GM12878 (cell line): ENCODE measurements around the gene HLTF. TPM values are rescaled to one million over a fixed set of nuclear protein-coding genes. Genes with fewer than 3 reads are reported as not detected.

ENCODE experiments used
- ATAC-seq: fragments of 200-7000 bp; cut with Tn5 transposase; 3 replicates; pipeline ENCODE4 v1.9.1; 2020; ENCODE audit warnings: mild to moderate bottlenecking, moderate library complexity
- BruUV-seq: library from RNA; stranded (reverse); fragments of 400-500 nt; replicated peaks from 2 replicates; lab custom pipeline; 2021; lab: Mats Ljungman, UMichigan
- CTCF ChIA-PET: fragments of 300-600 bp; sonication (Branson Sonifier 250); formaldehyde crosslinking; extraction: SDS; loops from one replicate; lab custom pipeline; 2021; ENCODE audit warnings: inconsistent platforms; lab: Yijun Ruan, JAX
- POLR2A ChIA-PET: fragments of 350-600 bp; formaldehyde crosslinking; extraction: SDS; loops from one replicate; lab custom pipeline; 2021; ENCODE audit warnings: inconsistent platforms; lab: Charles Lee
- RAD21 ChIA-PET: fragments of 300-600 bp; sonication (Branson Sonifier 250); formaldehyde crosslinking; loops from one replicate; lab custom pipeline; 2023; ENCODE audit warnings: antibody characterized with exemption; ENCODE audit not compliant: unreplicated experiment; lab: Charles Lee
- SMC1A ChIA-PET: fragments of 300-600 bp; sonication (Branson Sonifier 250); formaldehyde crosslinking; loops from one replicate; lab custom pipeline; 2023; ENCODE audit not compliant: unreplicated experiment, uncharacterized antibody; lab: Charles Lee
- DNase-seq: peaks from one replicate; pipeline ENCODE4 v3.0.0-alpha.2; 2011; ENCODE audit warnings: low read depth, low spot score
- FAIRE-seq: peaks from 3 replicates; lab custom pipeline; 2011; peaks lifted over from hg19 to GRCh38; lab: Jason Lieb, UNC
- H2AFZ ChIP-seq: 2 replicates; pipeline ENCODE4 v1.6.0; 2011; ENCODE audit warnings: low read depth, low read length, control low read depth; ENCODE audit not compliant: control insufficient read depth
- H3K27ac ChIP-seq: 2 replicates; pipeline ENCODE4 v1.5.1; 2011; ENCODE audit warnings: control low read depth; ENCODE audit not compliant: control insufficient read depth, insufficient read depth
- H3K27me3 ChIP-seq, 2 experiments: replicated peaks in 1 of 2; 2 replicates each; pipeline versions ENCODE4 v1.6.0 to v1.6.1; 2011; ENCODE audit warnings: low read length in 1 of 2; ENCODE audit not compliant: control insufficient read depth in 2 of 2, insufficient read depth in 2 of 2
- H3K36me3 ChIP-seq, 2 experiments: 2 replicates each; pipeline ENCODE4 v1.5.1; 2011; ENCODE audit warnings: low read length in 1 of 2; ENCODE audit not compliant: control insufficient read depth in 2 of 2, insufficient read depth in 2 of 2
- H3K4me1 ChIP-seq: 2 replicates; pipeline ENCODE4 v1.6.1; 2011; ENCODE audit warnings: mild to moderate bottlenecking, low read length, moderate library complexity, mixed read lengths; ENCODE audit not compliant: control insufficient read depth, insufficient read depth
- H3K4me2 ChIP-seq: 2 replicates; pipeline ENCODE4 v1.6.0; 2011; ENCODE audit warnings: control low read depth; ENCODE audit not compliant: control insufficient read depth, insufficient read depth
- H3K4me3 ChIP-seq: fragments of 200-600 bp; sonication (generic); 2 replicates; pipeline ENCODE4 v1.5.1; 2016
- H3K79me2 ChIP-seq: 2 replicates; pipeline ENCODE4 v1.6.0; 2011; ENCODE audit warnings: low read length; ENCODE audit not compliant: control insufficient read depth, insufficient read depth
- H3K9ac ChIP-seq: 2 replicates; pipeline ENCODE4 v1.8.0; 2011; ENCODE audit warnings: low read length, control low read depth, mixed read lengths; ENCODE audit not compliant: control insufficient read depth, insufficient read depth
- H3K9me3 ChIP-seq: replicated peaks from 3 replicates; pipeline ENCODE4 v1.5.1; 2011; ENCODE audit warnings: mild to moderate bottlenecking, low read length; ENCODE audit not compliant: control insufficient read depth, insufficient read depth
- H4K20me1 ChIP-seq: 2 replicates; pipeline ENCODE4 v1.6.0; 2011; ENCODE audit not compliant: control insufficient read depth, insufficient read depth
- BCL3 ChIP-seq: IDR thresholded peaks from 2 replicates; pipeline ENCODE4 v1.6.1; 2011; ENCODE audit warnings: borderline replicate concordance, low read depth, mild to moderate bottlenecking, moderate library complexity, low read length; ENCODE audit not compliant: insufficient read depth, poor library complexity, severe bottlenecking
- CBX3 ChIP-seq: fragments of 200-600 bp; sonication (generic); IDR thresholded peaks from 2 replicates; pipeline ENCODE4 v1.6.1; 2016; ENCODE audit warnings: low read depth, borderline replicate concordance
- FOXM1 ChIP-seq: IDR thresholded peaks from 2 replicates; pipeline ENCODE4 v1.6.1; 2012; ENCODE audit warnings: low read depth, mild to moderate bottlenecking, inconsistent platforms, low read length, moderate library complexity
- HDGF ChIP-seq: fragments of 450-650 bp; IDR thresholded peaks from 2 replicates; pipeline ENCODE4 v1.6.1; 2016; ENCODE audit warnings: antibody characterized with exemption
- IKZF2 ChIP-seq, 2 experiments: fragments of 450-650 bp; IDR thresholded peaks; 2 replicates each; pipeline ENCODE4 v1.6.1; 2017; ENCODE audit warnings: mild to moderate bottlenecking in 2 of 2, moderate library complexity in 2 of 2
- NR2C1 ChIP-seq: fragments of 450-650 bp; IDR thresholded peaks from 2 replicates; pipeline ENCODE4 v1.6.1; 2017; ENCODE audit warnings: antibody characterized with exemption, mild to moderate bottlenecking, moderate library complexity
- NR2C2 ChIP-seq: IDR thresholded peaks from 2 replicates; pipeline ENCODE4 v1.6.1; 2011; ENCODE audit warnings: borderline replicate concordance, low read depth; ENCODE audit not compliant: control insufficient read depth, insufficient read length
- SREBF2 ChIP-seq: IDR thresholded peaks from 2 replicates; pipeline ENCODE4 v1.6.1; 2012; ENCODE audit warnings: mild to moderate bottlenecking, low read length
- YBX1 ChIP-seq: fragments of 450-650 bp; IDR thresholded peaks from 2 replicates; pipeline ENCODE4 v1.6.1; 2016; ENCODE audit warnings: antibody characterized with exemption
- ZBTB40 ChIP-seq: fragments of 450-650 bp; IDR thresholded peaks from 2 replicates; pipeline ENCODE4 v1.6.1; 2016; ENCODE audit warnings: mild to moderate bottlenecking, moderate library complexity, borderline replicate concordance
- WGBS: methylation state at CpG from one replicate; pipeline ENCODE4 v1.1.6; 2016; ENCODE audit warnings: low lambda C conversion rate; ENCODE audit not compliant: insufficient replicate concordance, insufficient coverage; ENCODE audit errors: missing lambda C conversion rate; 5-methylcytosine and 5-hydroxymethylcytosine counted together
- in situ Hi-C: fragments of 300-500 bp; cut with MboI; formaldehyde crosslinking; loops from 9 replicates; pipeline ENCODE4 v1.14.3; 2018; ENCODE audit warnings: mixed read lengths
- intact Hi-C: fragments of 100-400 bp; cut with micrococcal nuclease; formaldehyde crosslinking; loops from one replicate; pipeline ENCODE4 v1.14.2; 2022; ENCODE audit not compliant: unreplicated experiment
- polyA plus RNA-seq, 11 experiments: library from polyadenylated mRNA; depleted of rRNA in 4 of 11; unstranded in 6 of 11; stranded (reverse) in 5 of 11; fragments of >200 nt; fragmentation: Nextera tagmentation in 4 of 11; fragmentation: Illumina TruSeq in 1 of 11; extraction: Ambion mirVana in 4 of 11; extraction: Trizol in 1 of 11; gene quantifications; 1 replicate in 1 of 11; 2 replicates in 10 of 11; pipeline versions ENCODE4 v1.2.1 to v1.2.3, GENCODE V29; 2011 to 2016; ENCODE audit warnings: inconsistent platforms in 2 of 11, missing spikeins in 2 of 11, low read depth in 1 of 11
- total RNA-seq, 4 experiments: library from RNA; depleted of rRNA in 3 of 4; stranded (reverse); fragments of >200 nt in 3 of 4; fragmentation: Illumina TruSeq in 1 of 4; extraction: Trizol in 1 of 4; gene quantifications; 2 replicates each; pipeline versions ENCODE4 v1.2.1 to v1.2.3, GENCODE V29; 2013 to 2021
- TF ChIP-seq, protein P1 (sequence below): fragments of 450-650 bp; IDR thresholded peaks from 2 replicates; pipeline ENCODE4 v1.6.1; 2017; ENCODE audit warnings: mild to moderate bottlenecking, moderate library complexity
- TF ChIP-seq, protein P2 (sequence below): IDR thresholded peaks from 2 replicates; pipeline ENCODE4 v1.6.1; 2011; ENCODE audit warnings: low read depth, low read length, improper control_type of control experiment, borderline replicate concordance

The HLTF gene
- total and polyA plus RNA-seq, 10 of the 15 experiments (the other 5 are each of a cell fraction or from before 2014, with no cell fraction given) = 13.7 to 50.4 (median 31.7) TPM

GRCh38 chr3:149018247-149018646, 68.1 kb downstream of the HLTF start:
- POLR2A ChIA-PET = interaction anchor here (0.7 kb wide), 1 partner anchor 262 kb away, joined by 9 read pairs; no protein-coding TSS in a partner anchor
- SMC1A ChIA-PET = no interaction called here
- RAD21 ChIA-PET = no interaction called here
- H3K9me3 ChIP-seq = no peaks in the 10 kb centered on the region
- H2AFZ ChIP-seq = no peak overlapping the region
- H3K9ac ChIP-seq = no peak overlapping the region
- no peaks in the 10 kb centered on the region for H4K20me1 ChIP-seq
- no peak for ATAC-seq
- H3K4me2 ChIP-seq = no peak overlapping the region
- DNase-seq = no peak
- intact Hi-C loops = no loop called here
- no peak for FAIRE-seq
- no peak overlapping the region for H3K4me3 ChIP-seq
- no TSS peak for BruUV-seq
- TF ChIP-seq NR2C1 = no peak
- TF ChIP-seq, protein P1, sequence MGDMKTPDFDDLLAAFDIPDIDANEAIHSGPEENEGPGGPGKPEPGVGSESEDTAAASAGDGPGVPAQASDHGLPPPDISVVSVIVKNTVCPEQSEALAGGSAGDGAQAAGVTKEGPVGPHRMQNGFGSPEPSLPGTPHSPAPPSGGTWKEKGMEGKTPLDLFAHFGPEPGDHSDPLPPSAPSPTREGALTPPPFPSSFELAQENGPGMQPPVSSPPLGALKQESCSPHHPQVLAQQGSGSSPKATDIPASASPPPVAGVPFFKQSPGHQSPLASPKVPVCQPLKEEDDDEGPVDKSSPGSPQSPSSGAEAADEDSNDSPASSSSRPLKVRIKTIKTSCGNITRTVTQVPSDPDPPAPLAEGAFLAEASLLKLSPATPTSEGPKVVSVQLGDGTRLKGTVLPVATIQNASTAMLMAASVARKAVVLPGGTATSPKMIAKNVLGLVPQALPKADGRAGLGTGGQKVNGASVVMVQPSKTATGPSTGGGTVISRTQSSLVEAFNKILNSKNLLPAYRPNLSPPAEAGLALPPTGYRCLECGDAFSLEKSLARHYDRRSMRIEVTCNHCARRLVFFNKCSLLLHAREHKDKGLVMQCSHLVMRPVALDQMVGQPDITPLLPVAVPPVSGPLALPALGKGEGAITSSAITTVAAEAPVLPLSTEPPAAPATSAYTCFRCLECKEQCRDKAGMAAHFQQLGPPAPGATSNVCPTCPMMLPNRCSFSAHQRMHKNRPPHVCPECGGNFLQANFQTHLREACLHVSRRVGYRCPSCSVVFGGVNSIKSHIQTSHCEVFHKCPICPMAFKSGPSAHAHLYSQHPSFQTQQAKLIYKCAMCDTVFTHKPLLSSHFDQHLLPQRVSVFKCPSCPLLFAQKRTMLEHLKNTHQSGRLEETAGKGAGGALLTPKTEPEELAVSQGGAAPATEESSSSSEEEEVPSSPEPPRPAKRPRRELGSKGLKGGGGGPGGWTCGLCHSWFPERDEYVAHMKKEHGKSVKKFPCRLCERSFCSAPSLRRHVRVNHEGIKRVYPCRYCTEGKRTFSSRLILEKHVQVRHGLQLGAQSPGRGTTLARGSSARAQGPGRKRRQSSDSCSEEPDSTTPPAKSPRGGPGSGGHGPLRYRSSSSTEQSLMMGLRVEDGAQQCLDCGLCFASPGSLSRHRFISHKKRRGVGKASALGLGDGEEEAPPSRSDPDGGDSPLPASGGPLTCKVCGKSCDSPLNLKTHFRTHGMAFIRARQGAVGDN = no peak
- TF ChIP-seq HDGF = no peak
- no peak for TF ChIP-seq NR2C2
- no peak for TF ChIP-seq IKZF2 (IDR thresholded peaks at IDR 0.05)
- TF ChIP-seq, protein P2, sequence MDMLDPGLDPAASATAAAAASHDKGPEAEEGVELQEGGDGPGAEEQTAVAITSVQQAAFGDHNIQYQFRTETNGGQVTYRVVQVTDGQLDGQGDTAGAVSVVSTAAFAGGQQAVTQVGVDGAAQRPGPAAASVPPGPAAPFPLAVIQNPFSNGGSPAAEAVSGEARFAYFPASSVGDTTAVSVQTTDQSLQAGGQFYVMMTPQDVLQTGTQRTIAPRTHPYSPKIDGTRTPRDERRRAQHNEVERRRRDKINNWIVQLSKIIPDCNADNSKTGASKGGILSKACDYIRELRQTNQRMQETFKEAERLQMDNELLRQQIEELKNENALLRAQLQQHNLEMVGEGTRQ = no peak
- TF ChIP-seq CBX3 = no peak
- TF ChIP-seq SREBF2 = no peak
- TF ChIP-seq BCL3 = no peak
- no peak for TF ChIP-seq FOXM1
- no peak for TF ChIP-seq YBX1
- no peak for TF ChIP-seq ZBTB40
- 54% methylated on average over 1 of the region's 1 CpG for WGBS
- no peaks in the 10 kb centered on the region for H3K79me2 ChIP-seq
- no peak overlapping the region for H3K27ac ChIP-seq
- CTCF ChIA-PET = no interaction called here
- no peaks in the 10 kb centered on the region for H3K4me1 ChIP-seq
- no peaks in the 10 kb centered on the region for H3K27me3 ChIP-seq
- peaks cover 6 to 7% of the 10 kb centered on the region in 2 experiments for H3K36me3 ChIP-seq
- in situ Hi-C loops = no loop called here
